Natural killer cell (primary cell): ENCODE results near the gene WNK1. TPM values are rescaled to one million over a fixed set of nuclear protein-coding genes. Genes with fewer than 3 reads are reported as not detected.

ENCODE experiments used
- ATAC-seq, 3 donors: fragments of 150-1000 bp in 2 of 3; fragments of 200-7000 bp in 1 of 3; cut with Tn5 transposase; 1 replicate in 1 of 3; 2 replicates in 2 of 3; pipeline ENCODE4 v1.10.0; 2021; ENCODE audit warnings: mild to moderate bottlenecking in 2 of 3, moderate library complexity in 2 of 3
- DNase-seq, 2 donors: peaks; one replicate each; pipeline versions ENCODE4 v3.0.0 to v3.0.0-alpha.2; 2013 to 2021; ENCODE audit warnings: mixed read lengths in 1 of 2
- H3K27ac ChIP-seq: one replicate; pipeline ENCODE4 v1.5.1; 2013; ENCODE audit warnings: mild to moderate bottlenecking, low read length
- H3K27me3 ChIP-seq: one replicate; pipeline ENCODE4 v1.6.1; 2013; ENCODE audit warnings: low read length; ENCODE audit not compliant: control insufficient read depth, insufficient read depth
- H3K36me3 ChIP-seq: one replicate; pipeline ENCODE4 v1.6.1; 2013; ENCODE audit warnings: low read length; ENCODE audit not compliant: control insufficient read depth, insufficient read depth
- H3K4me1 ChIP-seq: one replicate; pipeline ENCODE4 v1.6.1; 2013; ENCODE audit warnings: low read length; ENCODE audit not compliant: control insufficient read depth, insufficient read depth
- H3K4me3 ChIP-seq: one replicate; pipeline ENCODE4 v1.5.1; 2013; ENCODE audit warnings: low read length
- H3K9me3 ChIP-seq: one replicate; pipeline ENCODE4 v1.6.1; 2013; ENCODE audit warnings: low read length; ENCODE audit not compliant: control insufficient read depth, insufficient read depth
- H3K27ac Mint-ChIP-seq, 2 donors: one replicate each; pipeline ENCODE4 v1.8.0; 2022; ENCODE audit warnings: mild to moderate bottlenecking in 2 of 2, mixed read lengths in 2 of 2, moderate library complexity in 1 of 2
- H3K27me3 Mint-ChIP-seq, 2 donors: one replicate each; pipeline ENCODE4 v1.8.0; 2022; ENCODE audit warnings: low read depth in 2 of 2, mixed read lengths in 2 of 2
- H3K36me3 Mint-ChIP-seq: one replicate; pipeline ENCODE4 v1.8.0; 2022; ENCODE audit warnings: mixed read lengths
- H3K4me1 Mint-ChIP-seq, 2 donors: one replicate each; pipeline ENCODE4 v1.8.0; 2022; ENCODE audit warnings: mixed read lengths in 2 of 2
- H3K4me3 Mint-ChIP-seq: one replicate; pipeline ENCODE4 v1.8.0; 2022; ENCODE audit warnings: mild to moderate bottlenecking, moderate library complexity, mixed read lengths
- H3K9me3 Mint-ChIP-seq, 2 donors: one replicate each; pipeline ENCODE4 v1.8.0; 2022; ENCODE audit warnings: mixed read lengths in 2 of 2
- WGBS: methylation state at CpG from one replicate; pipeline ENCODE4 v1.1.7; 2013; ENCODE audit warnings: missing lambda C conversion rate; ENCODE audit not compliant: insufficient coverage; 5-methylcytosine and 5-hydroxymethylcytosine counted together
- intact Hi-C: fragments of 100-400 bp; cut with micrococcal nuclease; formaldehyde crosslinking; loops from one replicate; pipeline ENCODE4 v1.14.2; 2022
- total RNA-seq, 4 donors: library from RNA; stranded (reverse); fragments of 120-200 nt in 1 of 4; gene quantifications; one replicate each; pipeline versions ENCODE4 v1.2.3 to v1.2.4, GENCODE V29; 2013 to 2022
- TF ChIP-seq, protein P1 (sequence below): fragments of 200-600 bp; IDR thresholded peaks from one replicate; pipeline ENCODE4 v1.8.0; 2022; ENCODE audit warnings: antibody characterized with exemption

WNK1 gene
- total RNA-seq, 3 donors from 2014 or later (not counting 1 experiment from before 2014, with no cell fraction given): 177 to 203 (median 192) TPM

GRCh38 chr12:818733-819132, 66.4 kb downstream of the WNK1 start:
- no peak for ATAC-seq
- no peak overlapping the region for H3K4me3 ChIP-seq
- 100% methylated on average over 4 of the region's 5 CpGs for WGBS
- peaks cover 1% of the 10 kb centered on the region for H3K4me1 ChIP-seq
- DNase-seq: no peak
- intact Hi-C loops: loop anchor here (10.0 kb wide), 1 partner anchor 276 kb away; no protein-coding TSS in a partner anchor
- H3K27ac ChIP-seq: no peak overlapping the region
- Mint-ChIP-seq H3K27me3 (no peaks in the 10 kb centered on the region), H3K27ac (peak overlapping the region in 1 of 2 donors; percentile 70), H3K4me3 (no peak overlapping the region), H3K9me3 (peaks cover 2 to 5% of the 10 kb centered on the region in 2 donors), H3K36me3 (no peaks in the 10 kb centered on the region), H3K4me1 (peaks cover 47 to 50% of the 10 kb centered on the region in 2 donors)
- H3K27me3 ChIP-seq: no peaks in the 10 kb centered on the region
- H3K9me3 ChIP-seq: no peaks in the 10 kb centered on the region
- H3K36me3 ChIP-seq: no peaks in the 10 kb centered on the region
- TF ChIP-seq, protein P1, sequence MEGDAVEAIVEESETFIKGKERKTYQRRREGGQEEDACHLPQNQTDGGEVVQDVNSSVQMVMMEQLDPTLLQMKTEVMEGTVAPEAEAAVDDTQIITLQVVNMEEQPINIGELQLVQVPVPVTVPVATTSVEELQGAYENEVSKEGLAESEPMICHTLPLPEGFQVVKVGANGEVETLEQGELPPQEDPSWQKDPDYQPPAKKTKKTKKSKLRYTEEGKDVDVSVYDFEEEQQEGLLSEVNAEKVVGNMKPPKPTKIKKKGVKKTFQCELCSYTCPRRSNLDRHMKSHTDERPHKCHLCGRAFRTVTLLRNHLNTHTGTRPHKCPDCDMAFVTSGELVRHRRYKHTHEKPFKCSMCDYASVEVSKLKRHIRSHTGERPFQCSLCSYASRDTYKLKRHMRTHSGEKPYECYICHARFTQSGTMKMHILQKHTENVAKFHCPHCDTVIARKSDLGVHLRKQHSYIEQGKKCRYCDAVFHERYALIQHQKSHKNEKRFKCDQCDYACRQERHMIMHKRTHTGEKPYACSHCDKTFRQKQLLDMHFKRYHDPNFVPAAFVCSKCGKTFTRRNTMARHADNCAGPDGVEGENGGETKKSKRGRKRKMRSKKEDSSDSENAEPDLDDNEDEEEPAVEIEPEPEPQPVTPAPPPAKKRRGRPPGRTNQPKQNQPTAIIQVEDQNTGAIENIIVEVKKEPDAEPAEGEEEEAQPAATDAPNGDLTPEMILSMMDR: no peak

DNA sequence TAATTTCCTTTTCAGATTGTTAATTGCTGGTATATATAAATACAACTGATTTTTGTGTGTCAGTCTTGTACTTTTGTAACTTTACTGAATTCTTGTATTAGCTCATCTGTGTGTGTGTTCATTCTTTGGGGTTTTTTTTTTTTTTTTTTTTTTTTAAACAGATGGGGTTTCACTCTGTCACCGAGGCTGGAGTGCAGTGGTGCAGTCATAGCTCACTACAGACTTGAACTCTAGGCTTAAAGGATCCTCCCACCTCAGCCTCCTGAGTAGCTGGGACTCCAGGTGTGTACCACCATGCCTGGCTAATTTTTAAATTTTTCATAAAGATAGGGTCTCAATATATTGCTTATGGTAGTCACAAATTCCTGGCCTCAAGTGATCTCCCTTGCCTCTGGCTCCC, 68.0 kb downstream of the WNK1 start:
- WGBS: 50% methylated on average over 1 of the region's 1 CpG
- Histone ChIP-seq H3K27me3 (no peaks in the 10 kb centered on the region), H3K36me3 (no peaks in the 10 kb centered on the region), H3K9me3 (no peaks in the 10 kb centered on the region), H3K4me1 (peaks cover 6% of the 10 kb centered on the region), H3K27ac (no peak overlapping the region), H3K4me3 (no peak overlapping the region)
- ATAC-seq (no peak), DNase-seq (no peak)
- no peak overlapping the region for H3K4me3 Mint-ChIP-seq
- H3K4me1 Mint-ChIP-seq: peaks cover 59 to 61% of the 10 kb centered on the region in 2 donors
- intact Hi-C loops: no loop called here
- H3K27me3 Mint-ChIP-seq: no peaks in the 10 kb centered on the region
- TF ChIP-seq, protein P1: no peak
- H3K36me3 Mint-ChIP-seq: no peaks in the 10 kb centered on the region
- H3K9me3 Mint-ChIP-seq: peaks cover 2 to 5% of the 10 kb centered on the region in 2 donors
- H3K27ac Mint-ChIP-seq: peak overlapping the region; percentile 43 to 70

DNA sequence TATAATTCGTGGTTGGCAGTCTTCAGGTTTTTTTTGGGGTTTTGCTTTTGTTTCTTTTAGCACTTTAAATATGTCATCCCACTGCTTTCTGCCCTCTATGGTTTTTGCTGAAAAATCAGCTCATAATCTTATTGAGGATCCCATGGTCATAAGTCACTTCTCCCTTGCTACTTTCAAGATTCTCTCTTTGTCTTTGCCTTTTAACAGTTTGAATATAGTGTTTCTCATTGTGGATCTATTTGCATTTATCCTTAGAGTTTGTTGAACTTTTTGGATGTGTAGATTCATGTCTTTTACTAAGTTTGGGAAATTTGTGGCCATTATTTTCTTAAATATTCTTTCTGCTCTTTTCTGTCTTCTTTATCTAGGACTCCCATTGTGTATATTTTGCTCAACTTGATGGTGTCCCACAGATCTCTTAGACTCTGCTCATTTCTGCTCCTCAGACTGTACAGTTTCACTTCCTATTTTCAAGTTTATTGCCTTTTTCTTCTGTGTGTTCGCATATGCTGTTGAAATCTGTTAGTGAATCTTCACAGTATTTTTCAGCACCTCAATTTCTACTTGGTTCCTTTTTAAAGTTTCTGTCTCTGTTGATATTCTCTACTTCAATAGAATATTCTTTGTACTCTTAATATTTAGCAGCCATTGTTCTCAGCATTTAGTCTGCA, 70.8 kb downstream of the WNK1 start:
- no peaks in the 10 kb centered on the region for H3K9me3 ChIP-seq
- H3K4me1 Mint-ChIP-seq: peaks cover 50 to 61% of the 10 kb centered on the region in 2 donors
- no peak overlapping the region for H3K4me3 ChIP-seq
- H3K27ac ChIP-seq: no peak overlapping the region
- no peaks in the 10 kb centered on the region for H3K27me3 Mint-ChIP-seq
- no peaks in the 10 kb centered on the region for H3K36me3 Mint-ChIP-seq
- DNase-seq (no peak), ATAC-seq (peak; percentile 26 to 66 (median 37))
- peaks cover 6% of the 10 kb centered on the region for H3K4me1 ChIP-seq
- H3K4me3 Mint-ChIP-seq: peak overlapping the region; percentile 3
- H3K9me3 Mint-ChIP-seq: peaks cover 2 to 5% of the 10 kb centered on the region in 2 donors
- H3K36me3 ChIP-seq: peaks cover 6% of the 10 kb centered on the region
- TF ChIP-seq, protein P1: no peak
- no peaks in the 10 kb centered on the region for H3K27me3 ChIP-seq
- intact Hi-C loops: no loop called here
- H3K27ac Mint-ChIP-seq: peak overlapping the region; percentile 11 to 56
- 55% methylated on average over 2 of the region's 2 CpGs for WGBS
